HEK293 (cell line): Measurements from ENCODE around the gene RASSF9.

ENCODE experiments used
- CTCF ChIA-PET: fragments of 350-600 bp; formaldehyde crosslinking; extraction: SDS; loops from one replicate; lab custom pipeline; 2021; ENCODE audit warnings: antibody characterized with exemption; lab: Yijun Ruan, JAX
- POLR2A ChIA-PET: fragments of 300-600 bp; formaldehyde crosslinking; extraction: SDS; loops from one replicate; lab custom pipeline; 2020; ENCODE audit warnings: antibody characterized with exemption, inconsistent platforms; lab: Yijun Ruan, JAX
- H3K27ac ChIP-seq: fragments of 200-500 bp; sonication (Bioruptor generic); 2 replicates; pipeline ENCODE4 v1.5.1; 2014; ENCODE audit warnings: low read depth, low read length, control low read depth, inconsistent platforms; ENCODE audit errors: extremely low read depth
- H3K36me3 ChIP-seq, 2 experiments: fragments of 200-500 bp in 1 of 2; sonication (Bioruptor generic) in 1 of 2; 1 replicate in 1 of 2; 2 replicates in 1 of 2; pipeline ENCODE4 v1.5.1; 2014 to 2017; ENCODE audit warnings: inconsistent platforms in 2 of 2, low read length in 2 of 2; ENCODE audit not compliant: control insufficient read depth in 2 of 2, insufficient read depth in 1 of 2
- H3K4me1 ChIP-seq: fragments of 200-500 bp; sonication (Bioruptor generic); 2 replicates; pipeline ENCODE4 v1.5.1; 2014; ENCODE audit warnings: mild to moderate bottlenecking, low read length, inconsistent platforms; ENCODE audit not compliant: control insufficient read depth, insufficient read depth
- H3K4me3 ChIP-seq: 2 replicates; pipeline ENCODE4 v1.5.1; 2011; ENCODE audit warnings: low read depth, mild to moderate bottlenecking, control low read depth, low read length, moderate library complexity
- H3K9me3 ChIP-seq: fragments of 200-500 bp; sonication (Bioruptor generic); 2 replicates; pipeline ENCODE4 v1.5.1; 2014; ENCODE audit warnings: low read depth, low read length, inconsistent platforms; ENCODE audit not compliant: control insufficient read depth, insufficient read depth
- BCL11A ChIP-seq: fragments of 450-650 bp; formaldehyde crosslinking; IDR thresholded peaks from 2 replicates; pipeline ENCODE4 v1.5.1; 2016; ENCODE audit warnings: low read depth, missing biosample characterization, missing genetic modification characterization
- GFI1B ChIP-seq: fragments of 450-650 bp; formaldehyde crosslinking; IDR thresholded peaks from 2 replicates; pipeline ENCODE4 v1.5.1; 2016; ENCODE audit warnings: missing biosample characterization, missing genetic modification characterization
- GLI4 ChIP-seq: fragments of 450-650 bp; formaldehyde crosslinking; IDR thresholded peaks from 2 replicates; pipeline ENCODE4 v1.5.1; 2016; ENCODE audit warnings: missing biosample characterization, missing genetic modification characterization
- HOXC10 ChIP-seq: sonication (generic); formaldehyde crosslinking; IDR thresholded peaks from 2 replicates; pipeline ENCODE4 v1.8.1; 2023; ENCODE audit warnings: mild to moderate bottlenecking, missing genetic modification reagents
- PRDM1 ChIP-seq: fragments of 450-650 bp; formaldehyde crosslinking; IDR thresholded peaks from 2 replicates; pipeline ENCODE4; 2016; ENCODE audit warnings: missing biosample characterization, missing genetic modification characterization
- SALL2 ChIP-seq: fragments of 450-650 bp; formaldehyde crosslinking; IDR thresholded peaks from 2 replicates; pipeline ENCODE4 v1.5.0; 2017; ENCODE audit warnings: missing biosample characterization, mild to moderate bottlenecking, missing genetic modification characterization, borderline replicate concordance
- SP7 ChIP-seq: fragments of 450-650 bp; formaldehyde crosslinking; IDR thresholded peaks from 2 replicates; pipeline ENCODE4 v1.5.1; 2016; ENCODE audit warnings: missing biosample characterization, missing genetic modification characterization
- TCF7L2 ChIP-seq: IDR thresholded peaks from 2 replicates; pipeline ENCODE4 v1.6.1; 2011; ENCODE audit warnings: low read depth, mild to moderate bottlenecking, inconsistent platforms, low read length, moderate library complexity, borderline replicate concordance
- ZBTB1 ChIP-seq: fragments of 450-650 bp; formaldehyde crosslinking; IDR thresholded peaks from 2 replicates; pipeline ENCODE4 v1.5.1; 2016; ENCODE audit warnings: missing biosample characterization, missing genetic modification characterization
- ZFP3 ChIP-seq: fragments of 450-650 bp; formaldehyde crosslinking; IDR thresholded peaks from 2 replicates; pipeline ENCODE4 v1.5.1; 2016; ENCODE audit warnings: low read depth, missing biosample characterization, missing genetic modification characterization
- ZNF2 ChIP-seq: fragments of 450-650 bp; formaldehyde crosslinking; IDR thresholded peaks from 2 replicates; pipeline ENCODE4 v1.5.1; 2016; ENCODE audit warnings: missing biosample characterization, missing genetic modification characterization
- ZNF211 ChIP-seq: fragments of 450-650 bp; formaldehyde crosslinking; IDR thresholded peaks from 2 replicates; pipeline ENCODE4 v1.5.1; 2016; ENCODE audit warnings: low read depth, missing biosample characterization, missing genetic modification characterization
- ZNF24 ChIP-seq: fragments of 450-650 bp; formaldehyde crosslinking; IDR thresholded peaks from 2 replicates; pipeline ENCODE4 v1.5.1; 2016; ENCODE audit warnings: missing biosample characterization, missing genetic modification characterization
- ZNF324 ChIP-seq: fragments of 450-650 bp; formaldehyde crosslinking; IDR thresholded peaks from 2 replicates; pipeline ENCODE4 v1.5.1; 2016; ENCODE audit warnings: missing biosample characterization, missing genetic modification characterization
- ZNF37A ChIP-seq: fragments of 450-650 bp; IDR thresholded peaks from 2 replicates; pipeline ENCODE4 v1.5.1; 2018; ENCODE audit warnings: missing biosample characterization, missing genetic modification characterization
- ZNF391 ChIP-seq: fragments of 450-650 bp; formaldehyde crosslinking; IDR thresholded peaks from 2 replicates; pipeline ENCODE4 v1.5.1; 2016; ENCODE audit warnings: low read depth, missing biosample characterization, missing genetic modification characterization, borderline replicate concordance
- ZNF394 ChIP-seq: fragments of 450-650 bp; formaldehyde crosslinking; IDR thresholded peaks from 2 replicates; pipeline ENCODE4 v1.5.1; 2016; ENCODE audit warnings: missing biosample characterization, missing genetic modification characterization, mild to moderate bottlenecking, moderate library complexity, borderline replicate concordance
- ZNF513 ChIP-seq: fragments of 450-650 bp; IDR thresholded peaks from 2 replicates; pipeline ENCODE4 v1.5.1; 2018; ENCODE audit warnings: missing biosample characterization, missing genetic modification characterization
- ZNF600 ChIP-seq: fragments of 450-650 bp; formaldehyde crosslinking; IDR thresholded peaks from 2 replicates; pipeline ENCODE4 v1.5.1; 2016; ENCODE audit warnings: missing biosample characterization, missing genetic modification characterization
- ZNF654 ChIP-seq: fragments of 450-650 bp; formaldehyde crosslinking; IDR thresholded peaks from 2 replicates; pipeline ENCODE4 v1.5.1; 2016; ENCODE audit warnings: low read depth, missing biosample characterization, missing genetic modification characterization
- ZNF660 ChIP-seq: fragments of 450-650 bp; IDR thresholded peaks from 2 replicates; pipeline ENCODE4 v1.5.1; 2018; ENCODE audit warnings: missing biosample characterization, mild to moderate bottlenecking, missing genetic modification characterization
- ZNF677 ChIP-seq: fragments of 450-650 bp; IDR thresholded peaks from 2 replicates; pipeline ENCODE4 v1.5.0; 2018; ENCODE audit warnings: missing biosample characterization, mild to moderate bottlenecking, missing genetic modification characterization, moderate library complexity
- ZNF777 ChIP-seq: fragments of 450-650 bp; formaldehyde crosslinking; IDR thresholded peaks from 2 replicates; pipeline ENCODE4 v1.5.1; 2017; ENCODE audit warnings: missing biosample characterization, missing genetic modification characterization, borderline replicate concordance
- TF ChIP-seq, protein P1 (sequence below): fragments of 450-650 bp; formaldehyde crosslinking; IDR thresholded peaks from 2 replicates; pipeline ENCODE4 v1.5.1; 2016; ENCODE audit warnings: missing biosample characterization, missing genetic modification characterization
- TF ChIP-seq, protein P2 (sequence below): fragments of 450-650 bp; formaldehyde crosslinking; IDR thresholded peaks from 2 replicates; pipeline ENCODE4 v1.5.1; 2016; ENCODE audit warnings: missing biosample characterization, missing genetic modification characterization
- TF ChIP-seq, protein P3 (sequence below): fragments of 450-650 bp; formaldehyde crosslinking; IDR thresholded peaks from 2 replicates; pipeline ENCODE4 v1.5.0; 2017; ENCODE audit warnings: missing biosample characterization, missing genetic modification characterization, borderline replicate concordance
- TF ChIP-seq, protein P4 (sequence below): fragments of 450-650 bp; formaldehyde crosslinking; IDR thresholded peaks from 2 replicates; pipeline ENCODE4 v1.5.1; 2016; ENCODE audit warnings: missing biosample characterization, missing genetic modification characterization

The RASSF9 gene

DNA sequence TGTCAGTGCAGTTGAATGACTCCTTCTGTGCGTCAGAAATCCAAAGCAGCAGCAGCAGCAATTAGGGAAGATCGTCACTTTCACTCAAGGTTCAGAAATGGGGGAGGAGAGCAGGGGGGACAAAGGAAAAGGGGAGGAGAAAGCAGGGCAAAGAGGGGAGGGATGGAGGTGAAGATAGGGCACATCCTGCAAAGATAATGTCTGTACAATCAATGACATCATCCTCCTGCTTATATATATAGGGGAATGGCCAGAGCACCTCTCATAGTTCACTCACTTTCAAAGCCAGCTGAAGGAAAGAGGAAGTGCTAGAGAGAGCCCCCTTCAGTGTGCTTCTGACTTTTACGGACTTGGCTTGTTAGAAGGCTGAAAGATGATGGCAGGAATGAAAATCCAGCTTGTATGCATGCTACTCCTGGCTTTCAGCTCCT, 37.8 kb upstream of the RASSF9 start, which contains the start of gene NTS (continued):
- TF ChIP-seq, protein P1, sequence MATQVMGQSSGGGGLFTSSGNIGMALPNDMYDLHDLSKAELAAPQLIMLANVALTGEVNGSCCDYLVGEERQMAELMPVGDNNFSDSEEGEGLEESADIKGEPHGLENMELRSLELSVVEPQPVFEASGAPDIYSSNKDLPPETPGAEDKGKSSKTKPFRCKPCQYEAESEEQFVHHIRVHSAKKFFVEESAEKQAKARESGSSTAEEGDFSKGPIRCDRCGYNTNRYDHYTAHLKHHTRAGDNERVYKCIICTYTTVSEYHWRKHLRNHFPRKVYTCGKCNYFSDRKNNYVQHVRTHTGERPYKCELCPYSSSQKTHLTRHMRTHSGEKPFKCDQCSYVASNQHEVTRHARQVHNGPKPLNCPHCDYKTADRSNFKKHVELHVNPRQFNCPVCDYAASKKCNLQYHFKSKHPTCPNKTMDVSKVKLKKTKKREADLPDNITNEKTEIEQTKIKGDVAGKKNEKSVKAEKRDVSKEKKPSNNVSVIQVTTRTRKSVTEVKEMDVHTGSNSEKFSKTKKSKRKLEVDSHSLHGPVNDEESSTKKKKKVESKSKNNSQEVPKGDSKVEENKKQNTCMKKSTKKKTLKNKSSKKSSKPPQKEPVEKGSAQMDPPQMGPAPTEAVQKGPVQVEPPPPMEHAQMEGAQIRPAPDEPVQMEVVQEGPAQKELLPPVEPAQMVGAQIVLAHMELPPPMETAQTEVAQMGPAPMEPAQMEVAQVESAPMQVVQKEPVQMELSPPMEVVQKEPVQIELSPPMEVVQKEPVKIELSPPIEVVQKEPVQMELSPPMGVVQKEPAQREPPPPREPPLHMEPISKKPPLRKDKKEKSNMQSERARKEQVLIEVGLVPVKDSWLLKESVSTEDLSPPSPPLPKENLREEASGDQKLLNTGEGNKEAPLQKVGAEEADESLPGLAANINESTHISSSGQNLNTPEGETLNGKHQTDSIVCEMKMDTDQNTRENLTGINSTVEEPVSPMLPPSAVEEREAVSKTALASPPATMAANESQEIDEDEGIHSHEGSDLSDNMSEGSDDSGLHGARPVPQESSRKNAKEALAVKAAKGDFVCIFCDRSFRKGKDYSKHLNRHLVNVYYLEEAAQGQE: no peak
- TF ChIP-seq GLI4 (tag by site-specific recombination) (no peak), SP7 (no peak), ZNF394 (tag by site-specific recombination) (peak; percentile 28; the same call in 1 of the 2 replicates), ZNF600 (tag by site-specific recombination) (peak; percentile 77), SALL2 (tag by site-specific recombination) (no peak), ZNF513 (tag by site-specific recombination) (no peak), ZNF777 (tag by site-specific recombination) (no peak), GFI1B (tag by site-specific recombination) (no peak), HOXC10 (CRISPR knock-in tag) (no peak), ZNF324 (tag by site-specific recombination) (no peak), BCL11A (tag by site-specific recombination) (no peak), ZNF24 (tag by site-specific recombination) (no peak), ZNF677 (tag by site-specific recombination) (no peak)
- TF ChIP-seq, protein P2, sequence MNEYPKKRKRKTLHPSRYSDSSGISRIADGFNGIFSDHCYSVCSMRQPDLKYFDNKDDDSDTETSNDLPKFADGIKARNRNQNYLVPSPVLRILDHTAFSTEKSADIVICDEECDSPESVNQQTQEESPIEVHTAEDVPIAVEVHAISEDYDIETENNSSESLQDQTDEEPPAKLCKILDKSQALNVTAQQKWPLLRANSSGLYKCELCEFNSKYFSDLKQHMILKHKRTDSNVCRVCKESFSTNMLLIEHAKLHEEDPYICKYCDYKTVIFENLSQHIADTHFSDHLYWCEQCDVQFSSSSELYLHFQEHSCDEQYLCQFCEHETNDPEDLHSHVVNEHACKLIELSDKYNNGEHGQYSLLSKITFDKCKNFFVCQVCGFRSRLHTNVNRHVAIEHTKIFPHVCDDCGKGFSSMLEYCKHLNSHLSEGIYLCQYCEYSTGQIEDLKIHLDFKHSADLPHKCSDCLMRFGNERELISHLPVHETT (tag by site-specific recombination): no peak
- TF ChIP-seq, protein P3, sequence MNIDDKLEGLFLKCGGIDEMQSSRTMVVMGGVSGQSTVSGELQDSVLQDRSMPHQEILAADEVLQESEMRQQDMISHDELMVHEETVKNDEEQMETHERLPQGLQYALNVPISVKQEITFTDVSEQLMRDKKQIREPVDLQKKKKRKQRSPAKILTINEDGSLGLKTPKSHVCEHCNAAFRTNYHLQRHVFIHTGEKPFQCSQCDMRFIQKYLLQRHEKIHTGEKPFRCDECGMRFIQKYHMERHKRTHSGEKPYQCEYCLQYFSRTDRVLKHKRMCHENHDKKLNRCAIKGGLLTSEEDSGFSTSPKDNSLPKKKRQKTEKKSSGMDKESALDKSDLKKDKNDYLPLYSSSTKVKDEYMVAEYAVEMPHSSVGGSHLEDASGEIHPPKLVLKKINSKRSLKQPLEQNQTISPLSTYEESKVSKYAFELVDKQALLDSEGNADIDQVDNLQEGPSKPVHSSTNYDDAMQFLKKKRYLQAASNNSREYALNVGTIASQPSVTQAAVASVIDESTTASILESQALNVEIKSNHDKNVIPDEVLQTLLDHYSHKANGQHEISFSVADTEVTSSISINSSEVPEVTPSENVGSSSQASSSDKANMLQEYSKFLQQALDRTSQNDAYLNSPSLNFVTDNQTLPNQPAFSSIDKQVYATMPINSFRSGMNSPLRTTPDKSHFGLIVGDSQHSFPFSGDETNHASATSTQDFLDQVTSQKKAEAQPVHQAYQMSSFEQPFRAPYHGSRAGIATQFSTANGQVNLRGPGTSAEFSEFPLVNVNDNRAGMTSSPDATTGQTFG (tag by site-specific recombination): no peak

DNA sequence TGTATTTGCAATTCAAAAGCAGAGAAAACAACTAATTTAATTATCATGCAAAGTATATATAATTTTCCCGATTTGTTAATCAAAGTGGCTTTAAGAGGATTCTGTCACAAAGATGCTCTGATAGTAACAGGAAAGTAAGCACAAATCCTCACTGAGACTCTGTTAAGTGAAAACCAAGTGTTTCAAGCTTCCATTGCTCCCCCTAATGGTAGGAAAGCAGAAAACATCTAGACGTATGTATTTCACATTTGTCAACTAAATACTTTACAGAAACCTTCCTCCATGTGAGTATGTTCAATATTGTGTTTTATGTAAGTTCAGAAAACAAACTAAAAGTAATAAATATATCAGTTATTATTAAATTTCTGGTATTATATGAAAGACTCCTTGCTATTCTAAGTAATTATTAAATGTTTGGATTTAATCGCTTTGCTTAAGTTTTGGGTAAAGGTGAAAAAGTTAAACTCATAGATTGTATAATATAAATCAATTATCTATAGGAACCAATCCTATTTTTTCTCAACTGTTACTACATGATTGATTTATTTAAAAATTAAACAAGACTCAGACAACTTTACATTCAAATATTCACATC, 36.4 kb upstream of the RASSF9 start:
- ChIA-PET CTCF (interaction anchor here (0.6 to 3.9 kb wide), 9 partner anchors 10 to 837 kb away, joined by 3 to 24 read pairs (median 4); no protein-coding TSS in a partner anchor), POLR2A (no interaction called here)
- Histone ChIP-seq H3K4me1 (no peaks in the 10 kb centered on the region), H3K27ac (no peak overlapping the region), H3K36me3 (no peaks in the 10 kb centered on the region), H3K9me3 (no peaks in the 10 kb centered on the region), H3K4me3 (no peak overlapping the region)
- TF ChIP-seq TCF7L2 (no peak), ZBTB1 (tag by site-specific recombination) (no peak), PRDM1 (tag by site-specific recombination) (0 out of 2 replicates have a peak, but pooled peaks have one; percentile 35), ZNF654 (peak; percentile 60), ZNF37A (no peak), SP7 (no peak), ZNF2 (tag by site-specific recombination) (0 out of 2 replicates have a peak, but pooled peaks have one; percentile 31), ZNF660 (tag by site-specific recombination) (peak; percentile 51; the same call in 1 of the 2 replicates), ZNF391 (tag by site-specific recombination) (no peak), ZFP3 (tag by site-specific recombination) (no peak), ZNF211 (no peak)
- TF ChIP-seq, protein P4, sequence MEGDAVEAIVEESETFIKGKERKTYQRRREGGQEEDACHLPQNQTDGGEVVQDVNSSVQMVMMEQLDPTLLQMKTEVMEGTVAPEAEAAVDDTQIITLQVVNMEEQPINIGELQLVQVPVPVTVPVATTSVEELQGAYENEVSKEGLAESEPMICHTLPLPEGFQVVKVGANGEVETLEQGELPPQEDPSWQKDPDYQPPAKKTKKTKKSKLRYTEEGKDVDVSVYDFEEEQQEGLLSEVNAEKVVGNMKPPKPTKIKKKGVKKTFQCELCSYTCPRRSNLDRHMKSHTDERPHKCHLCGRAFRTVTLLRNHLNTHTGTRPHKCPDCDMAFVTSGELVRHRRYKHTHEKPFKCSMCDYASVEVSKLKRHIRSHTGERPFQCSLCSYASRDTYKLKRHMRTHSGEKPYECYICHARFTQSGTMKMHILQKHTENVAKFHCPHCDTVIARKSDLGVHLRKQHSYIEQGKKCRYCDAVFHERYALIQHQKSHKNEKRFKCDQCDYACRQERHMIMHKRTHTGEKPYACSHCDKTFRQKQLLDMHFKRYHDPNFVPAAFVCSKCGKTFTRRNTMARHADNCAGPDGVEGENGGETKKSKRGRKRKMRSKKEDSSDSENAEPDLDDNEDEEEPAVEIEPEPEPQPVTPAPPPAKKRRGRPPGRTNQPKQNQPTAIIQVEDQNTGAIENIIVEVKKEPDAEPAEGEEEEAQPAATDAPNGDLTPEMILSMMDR: peak; percentile 23; the same call in 1 of the 2 replicates
